ENCODE data around the gene ARHGEF2.

ARHGEF2 gene

GRCh38 chr1:155969377-155969791 lies 9.0 kb downstream of the ARHGEF2 start:
- DNase-seq, result no peak

GRCh38 chr1:155968670-155969069 lies 9.7 kb downstream of the ARHGEF2 start:
- DNase-seq, result no peak

GRCh38 chr1:155968051-155968400 lies 10.3 kb downstream of the ARHGEF2 start:
- no peak for DNase-seq

GRCh38 chr1:155967341-155968050 lies 10.9 kb downstream of the ARHGEF2 start:
- no peak for DNase-seq

GRCh38 chr1:155966750-155967149 lies 11.6 kb downstream of the ARHGEF2 start:
- DNase-seq, result no peak

- no peak for DNase-seq
Measured at GRCh38 chr1:155966135-155966534, 12.2 kb downstream of the ARHGEF2 start.

- no peak for DNase-seq
Measured at GRCh38 chr1:155964193-155964592, 14.2 kb downstream of the ARHGEF2 start.

GRCh38 chr1:155962599-155963211 lies 15.6 kb downstream of the ARHGEF2 start:
- no peak for DNase-seq

GRCh38 chr1:155961937-155962336 lies 16.4 kb downstream of the ARHGEF2 start:
- DNase-seq, result no peak

- DNase-seq, result no peak
Measured at GRCh38 chr1:155960081-155960745, 18.1 kb downstream of the ARHGEF2 start.

- DNase-seq, result no peak
Measured at GRCh38 chr1:155957411-155957915, 20.9 kb downstream of the ARHGEF2 start.

GRCh38 chr1:155954645-155955044 lies 23.7 kb downstream of the ARHGEF2 start:
- DNase-seq, result no peak

GRCh38 chr1:155952505-155952890 lies 25.8 kb downstream of the ARHGEF2 start:
- no peak for DNase-seq

- DNase-seq, result no peak
Measured at GRCh38 chr1:155951753-155952504, 26.4 kb downstream of the ARHGEF2 start.

- DNase-seq, result no peak
Measured at GRCh38 chr1:155950829-155951228, 27.5 kb downstream of the ARHGEF2 start.

- no peak for DNase-seq
Measured at GRCh38 chr1:155947741-155948140, 30.6 kb downstream of the ARHGEF2 start.

GRCh38 chr1:155947292-155947691 lies 31.1 kb downstream of the ARHGEF2 start:
- no peak for DNase-seq

GRCh38 chr1:155946633-155947219 lies 31.6 kb downstream of the ARHGEF2 start:
- DNase-seq, result no peak

GRCh38 chr1:155944444-155944799 lies 33.9 kb downstream of the ARHGEF2 start:
- no peak for DNase-seq

GRCh38 chr1:155942578-155943141 lies 35.7 kb downstream of the ARHGEF2 start:
- no peak for DNase-seq

GRCh38 chr1:155941845-155942531 lies 36.4 kb downstream of the ARHGEF2 start:
- DNase-seq, result no peak
